Measurements from ENCODE around the gene RAB17.

The RAB17 gene

DNA sequence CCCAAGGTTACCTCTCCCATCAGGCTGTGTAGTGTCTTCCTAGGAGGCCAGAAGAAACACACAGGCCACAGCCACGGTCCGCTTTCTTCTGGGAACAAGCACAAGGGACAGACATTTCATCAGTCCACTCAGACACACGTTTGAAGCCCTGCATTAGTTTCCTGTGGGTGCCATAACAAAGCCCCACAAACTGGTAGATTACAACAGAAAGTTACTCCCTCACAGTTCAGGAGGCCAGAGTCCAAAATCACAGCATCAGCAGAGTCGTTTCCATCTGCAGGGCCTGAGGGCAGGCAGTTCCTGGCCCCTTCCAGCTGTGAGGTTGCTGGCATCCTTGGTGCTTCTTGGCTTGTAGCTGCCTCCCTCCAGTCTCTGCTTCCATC lies 32.9 kb downstream of the RAB17 start:
- no peak for DNase-seq

GRCh38 chr2:237556773-237557632 lies 33.5 kb downstream of the RAB17 start:
- DNase-seq = no peak

- DNase-seq = no peak
These were observed 35.0 kb downstream of the RAB17 start for GRCh38 chr2:237555560-237555959.

- no peak for DNase-seq
These were observed 36.6 kb downstream of the RAB17 start for GRCh38 chr2:237553948-237554347.

DNA sequence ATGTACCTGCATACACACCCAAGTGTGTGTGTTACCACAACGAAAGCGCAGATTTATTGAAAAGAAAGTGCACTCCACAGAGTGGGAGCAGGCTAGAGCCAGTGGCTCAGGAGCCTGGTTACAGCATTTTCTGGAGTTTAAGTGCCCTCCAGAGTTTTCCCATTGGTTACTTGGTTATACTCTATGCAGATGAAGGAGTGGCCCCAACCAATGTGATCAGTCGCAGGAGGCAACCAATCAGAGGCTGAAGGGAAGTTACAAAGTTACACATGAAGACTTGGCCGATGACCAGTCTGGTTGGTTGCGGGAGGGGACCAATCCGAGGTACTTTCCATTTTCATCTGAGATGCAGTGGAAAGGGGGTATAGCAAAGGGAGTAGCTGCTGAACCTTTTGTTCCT lies 37.6 kb downstream of the RAB17 start:
- DNase-seq = no peak

- DNase-seq = no peak
These were observed 39.4 kb downstream of the RAB17 start for GRCh38 chr2:237551071-237551574.

DNA sequence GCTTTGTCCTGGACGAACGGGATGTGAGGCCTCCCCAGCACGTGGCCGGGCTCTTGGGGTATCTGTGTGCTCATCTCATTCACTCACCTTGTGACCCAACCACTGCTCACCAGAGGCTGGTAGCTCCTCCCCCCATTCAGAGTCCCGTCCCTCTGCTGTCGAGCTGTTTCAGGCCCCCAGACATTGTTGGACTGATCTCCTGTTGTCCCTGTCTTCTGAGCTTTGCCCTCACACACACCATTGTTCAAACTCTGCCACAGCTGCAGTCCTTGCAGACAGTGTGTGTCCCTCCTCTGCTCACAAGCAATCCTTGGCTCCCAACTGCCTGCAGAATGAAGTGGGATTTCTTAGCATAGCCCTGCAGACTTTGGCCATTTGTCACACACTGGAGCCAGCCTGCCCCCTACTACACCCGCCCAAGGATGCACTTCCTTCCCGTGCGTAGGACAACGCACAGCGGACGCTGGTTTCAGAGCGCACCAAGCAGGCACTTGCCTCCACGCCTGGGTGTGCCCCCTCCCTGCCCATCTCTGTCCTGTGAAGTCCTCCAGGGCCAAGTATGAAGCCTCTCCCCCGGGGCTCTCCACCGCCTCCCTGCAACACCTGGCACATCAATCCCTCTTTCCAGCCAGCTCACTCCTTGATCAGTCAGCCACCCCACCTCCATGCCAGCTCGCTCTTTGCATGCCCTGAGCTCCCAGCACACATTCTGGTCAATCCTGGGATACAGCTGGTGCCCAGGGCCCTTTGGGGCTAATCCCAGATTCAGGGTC lies 40.7 kb downstream of the RAB17 start:
- DNase-seq = no peak

GRCh38 chr2:237549216-237549615 lies 41.3 kb downstream of the RAB17 start:
- no peak for DNase-seq

DNA sequence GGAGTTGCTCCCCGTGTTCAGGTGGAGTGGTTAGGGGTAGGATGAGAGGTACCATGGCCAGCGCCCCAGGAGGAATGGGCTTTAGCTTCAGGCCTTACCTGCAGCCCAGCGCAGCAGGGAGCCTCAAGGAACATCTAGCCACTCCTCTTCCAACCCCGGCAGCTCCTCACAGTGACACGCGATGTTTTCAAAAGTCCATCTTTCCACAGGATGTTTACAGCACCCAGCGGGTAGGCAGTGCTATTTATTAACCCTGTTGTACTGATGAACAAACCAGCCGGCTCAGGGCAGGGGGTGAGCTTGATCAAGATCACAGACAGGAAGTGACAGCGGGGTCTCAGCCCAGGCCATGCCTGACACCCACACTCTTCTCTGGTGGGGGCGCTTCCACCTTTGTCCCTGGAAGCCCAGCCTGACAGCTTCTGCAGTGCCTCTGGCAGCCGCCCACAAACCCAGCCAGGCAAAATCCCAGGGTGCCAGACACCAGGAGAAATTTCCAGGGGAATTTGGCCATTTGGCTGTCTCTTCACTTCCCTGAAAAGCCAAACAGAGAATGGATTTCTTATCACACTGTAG lies 42.6 kb downstream of the RAB17 start:
- no peak for DNase-seq

DNA sequence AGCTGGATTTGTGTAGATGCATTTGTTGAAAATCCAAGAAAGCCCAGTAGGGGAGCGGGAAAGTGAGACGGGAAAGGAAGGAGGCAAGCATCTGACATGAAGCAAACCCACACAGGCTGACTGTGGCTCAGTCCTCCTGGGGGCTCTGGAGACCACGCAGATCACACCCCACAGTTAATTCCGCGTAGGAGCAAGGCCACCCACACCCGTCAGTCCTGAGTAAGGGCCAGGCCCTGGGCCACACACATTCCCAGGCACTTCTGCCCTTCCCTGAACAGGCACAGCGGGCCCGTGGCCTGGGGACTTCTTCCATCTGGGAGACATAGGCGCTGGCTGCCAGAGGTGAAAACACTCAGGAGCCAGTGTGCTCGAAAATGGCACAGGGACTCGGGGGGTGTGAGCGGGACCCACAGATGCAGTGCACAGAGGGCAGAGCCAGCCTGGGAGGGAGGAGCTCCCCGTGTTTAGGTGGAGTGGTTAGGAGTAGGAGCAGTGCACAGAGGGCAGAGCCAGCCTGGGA lies 43.6 kb downstream of the RAB17 start:
- no peak for DNase-seq

DNA sequence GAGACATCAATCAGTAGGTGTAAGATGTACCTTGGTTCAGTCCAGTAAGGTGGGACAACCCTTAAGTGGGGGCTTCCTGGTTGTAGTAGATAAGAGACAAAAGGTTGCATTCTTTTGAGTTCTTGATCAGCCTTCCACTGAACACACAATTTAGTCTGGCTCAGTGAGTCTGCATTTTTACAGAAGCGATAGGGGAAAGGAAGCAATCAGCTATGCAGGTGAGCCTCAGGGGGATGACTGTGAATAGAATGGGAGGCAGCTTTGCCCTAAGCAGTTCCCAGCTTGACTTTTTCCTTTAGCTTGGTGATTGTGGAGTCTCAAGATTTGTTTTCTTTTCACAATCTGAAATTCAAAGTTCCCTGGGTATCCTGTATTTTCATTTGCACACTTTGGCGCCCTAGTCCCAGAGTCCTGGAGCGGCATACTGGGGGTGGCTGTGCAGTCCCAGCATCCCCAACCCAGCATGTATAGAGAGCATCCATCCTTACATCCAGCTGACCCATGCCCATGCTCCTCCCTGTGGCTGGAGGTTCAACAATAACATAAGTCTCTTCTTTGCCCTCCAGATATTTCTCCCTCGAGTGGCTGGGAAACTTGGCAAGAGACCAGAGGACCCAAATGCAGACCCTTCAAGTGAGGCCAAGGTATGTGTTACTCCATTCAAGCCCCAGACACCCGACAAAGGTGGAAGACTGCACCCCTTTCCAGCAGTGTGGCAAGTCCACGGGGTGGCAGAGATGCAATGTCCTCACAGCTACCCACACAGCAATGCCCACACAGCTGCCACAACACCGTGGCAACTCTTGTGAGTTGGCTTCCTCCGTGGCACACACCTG lies 44.3 kb downstream of the RAB17 start:
- no peak for DNase-seq

DNA sequence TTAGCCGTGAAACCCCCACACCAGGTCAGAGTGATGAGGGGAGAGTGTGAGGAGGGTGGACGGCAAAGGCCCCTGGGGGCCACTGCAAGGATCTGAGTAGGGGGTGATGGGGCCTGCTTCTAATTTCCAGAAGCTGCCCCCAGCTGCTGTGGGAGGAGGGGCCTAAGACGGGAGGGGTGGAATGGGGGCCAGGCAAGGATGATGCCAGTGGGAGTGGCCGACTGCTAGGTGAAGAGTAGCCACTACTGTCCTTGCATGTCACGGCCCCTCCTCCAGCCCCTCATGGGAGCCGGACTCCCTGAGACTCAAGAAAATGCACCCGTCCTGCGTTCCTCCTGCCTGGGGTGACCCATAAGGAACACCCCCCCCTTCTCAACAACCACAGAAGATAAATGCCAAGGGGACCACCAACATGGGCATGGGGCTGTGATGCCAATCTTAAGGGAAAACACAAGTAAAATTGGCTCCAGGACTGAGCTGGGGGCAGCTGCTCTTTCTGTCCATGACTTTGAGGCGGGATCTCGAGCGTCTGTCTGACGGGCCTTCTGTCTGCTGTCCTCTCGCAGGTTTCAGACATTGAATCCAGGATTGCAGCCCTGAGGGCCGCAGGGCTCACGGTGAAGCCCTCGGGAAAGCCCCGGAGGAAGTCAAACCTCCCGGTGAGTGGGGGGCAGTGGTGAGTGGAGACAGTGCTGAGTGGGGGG lies 48.4 kb downstream of the RAB17 start:
- no peak for DNase-seq

- DNase-seq = no peak
These were observed 49.3 kb downstream of the RAB17 start for GRCh38 chr2:237541243-237541642.

GRCh38 chr2:237540823-237541222 lies 49.7 kb downstream of the RAB17 start:
- DNase-seq = no peak

- no peak for DNase-seq
These were observed 50.2 kb downstream of the RAB17 start for GRCh38 chr2:237540223-237540775.

DNA sequence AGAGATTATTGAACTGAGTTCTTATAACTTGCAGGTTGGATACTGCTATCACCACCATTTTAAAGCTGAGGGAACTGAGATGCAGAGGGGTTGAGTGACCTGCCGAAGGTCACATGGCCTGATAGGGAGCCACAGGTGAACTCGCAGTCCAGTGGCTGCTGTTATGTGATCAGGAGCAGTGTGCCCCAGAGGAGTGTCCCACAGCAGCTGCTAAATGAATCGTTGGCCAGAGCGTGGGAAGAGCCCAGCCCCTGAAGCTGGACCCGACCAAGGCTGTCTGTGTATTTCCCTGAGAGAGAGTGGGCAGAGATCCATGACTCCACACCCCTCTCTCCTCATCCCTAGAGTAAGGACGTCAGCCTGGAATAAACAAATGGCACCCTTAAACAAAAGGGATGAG lies 50.9 kb downstream of the RAB17 start:
- no peak for DNase-seq

- no peak for DNase-seq
These were observed 51.6 kb downstream of the RAB17 start for GRCh38 chr2:237538901-237539300.

GRCh38 chr2:237538001-237538720 lies 52.4 kb downstream of the RAB17 start:
- DNase-seq = no peak

DNA sequence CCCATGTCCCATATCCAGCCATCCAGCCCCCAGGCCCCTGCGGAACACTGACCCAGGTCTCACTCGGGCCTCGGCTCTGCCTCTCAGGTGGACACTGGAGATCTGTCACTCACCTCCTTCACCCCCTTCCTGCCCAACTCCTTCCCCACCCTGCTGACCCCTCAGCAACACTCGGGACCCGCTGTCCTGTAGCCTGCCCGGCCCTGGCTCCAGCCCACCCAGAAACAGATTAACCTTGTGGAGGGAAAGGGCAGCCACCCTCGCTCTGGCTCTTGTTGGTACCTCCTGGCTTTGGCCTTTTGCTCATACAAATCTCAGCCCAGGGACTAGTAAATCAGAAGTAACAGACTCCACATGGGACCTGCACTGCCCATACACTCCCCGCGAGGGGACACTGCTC lies 53.9 kb downstream of the RAB17 start:
- no peak for DNase-seq

- no peak for DNase-seq
These were observed 54.5 kb downstream of the RAB17 start for GRCh38 chr2:237536083-237536415.

Data from NCI-H1105 (cell line).